NCI-H1105 (cell line): ENCODE data around the gene ALDH1B1.
"Not testable (repeated sequence)": the region's sequence is repeated elsewhere in the genome, so short reads cannot be mapped to it uniquely, and the experiment has no call there.

Experiments
- DNase-seq: peaks from one replicate; lab custom pipeline; 2025; lab: John Stamatoyannopoulos, UW

ALDH1B1 gene

GRCh38 chr9:38387066-38387465 is 5.4 kb upstream of the ALDH1B1 start:
- DNase-seq = no peak

- DNase-seq = no peak
Measured at GRCh38 chr9:38387751-38388150, 4.8 kb upstream of the ALDH1B1 start.

GRCh38 chr9:38388283-38389223 is 3.9 kb upstream of the ALDH1B1 start:
- DNase-seq = no peak

- no peak for DNase-seq
Measured at GRCh38 chr9:38389313-38389712, 3.2 kb upstream of the ALDH1B1 start.

- no peak for DNase-seq
Measured at GRCh38 chr9:38390442-38390841, 2.1 kb upstream of the ALDH1B1 start.

GRCh38 chr9:38390851-38391250 is 1.7 kb upstream of the ALDH1B1 start:
- DNase-seq = no peak

GRCh38 chr9:38391278-38392118 is 1.0 kb upstream of the ALDH1B1 start:
- no peak for DNase-seq

GRCh38 chr9:38393128-38393796 is 760 bp downstream of the ALDH1B1 start:
- no peak for DNase-seq

GRCh38 chr9:38394416-38394815 is 1.9 kb downstream of the ALDH1B1 start:
- no peak for DNase-seq

GRCh38 chr9:38395653-38396370 is 3.3 kb downstream of the ALDH1B1 start:
- no peak for DNase-seq

- DNase-seq = no peak
Measured at GRCh38 chr9:38396371-38396671, 3.8 kb downstream of the ALDH1B1 start.

GRCh38 chr9:38399191-38399590 is 6.7 kb downstream of the ALDH1B1 start:
- DNase-seq = not testable (repeated sequence)

GRCh38 chr9:38401994-38402393 is 9.5 kb downstream of the ALDH1B1 start:
- no peak for DNase-seq

- no peak for DNase-seq
Measured at GRCh38 chr9:38404314-38404713, 11.8 kb downstream of the ALDH1B1 start.

- no peak for DNase-seq
Measured at GRCh38 chr9:38405785-38406184, 13.3 kb downstream of the ALDH1B1 start.

- no peak for DNase-seq
Measured at GRCh38 chr9:38406476-38407186, 14.1 kb downstream of the ALDH1B1 start.

- DNase-seq = no peak
Measured at GRCh38 chr9:38408719-38409118, 16.2 kb downstream of the ALDH1B1 start.

GRCh38 chr9:38412751-38413150 is 20.2 kb downstream of the ALDH1B1 start:
- no peak for DNase-seq

GRCh38 chr9:38413283-38413682 is 20.8 kb downstream of the ALDH1B1 start:
- no peak for DNase-seq

- DNase-seq = no peak
Measured at GRCh38 chr9:38414040-38414723, 21.7 kb downstream of the ALDH1B1 start.

- DNase-seq = no peak
Measured at GRCh38 chr9:38415856-38416255, 23.4 kb downstream of the ALDH1B1 start.
